ENCODE results near the gene PRDX1. TPM values are rescaled to one million over a fixed set of nuclear protein-coding genes. Genes with fewer than 3 reads are reported as not detected.

The PRDX1 gene
- total and polyA plus RNA-seq, 2 experiments from 2014 or later, result 1,070 to 2,149 TPM

DNA sequence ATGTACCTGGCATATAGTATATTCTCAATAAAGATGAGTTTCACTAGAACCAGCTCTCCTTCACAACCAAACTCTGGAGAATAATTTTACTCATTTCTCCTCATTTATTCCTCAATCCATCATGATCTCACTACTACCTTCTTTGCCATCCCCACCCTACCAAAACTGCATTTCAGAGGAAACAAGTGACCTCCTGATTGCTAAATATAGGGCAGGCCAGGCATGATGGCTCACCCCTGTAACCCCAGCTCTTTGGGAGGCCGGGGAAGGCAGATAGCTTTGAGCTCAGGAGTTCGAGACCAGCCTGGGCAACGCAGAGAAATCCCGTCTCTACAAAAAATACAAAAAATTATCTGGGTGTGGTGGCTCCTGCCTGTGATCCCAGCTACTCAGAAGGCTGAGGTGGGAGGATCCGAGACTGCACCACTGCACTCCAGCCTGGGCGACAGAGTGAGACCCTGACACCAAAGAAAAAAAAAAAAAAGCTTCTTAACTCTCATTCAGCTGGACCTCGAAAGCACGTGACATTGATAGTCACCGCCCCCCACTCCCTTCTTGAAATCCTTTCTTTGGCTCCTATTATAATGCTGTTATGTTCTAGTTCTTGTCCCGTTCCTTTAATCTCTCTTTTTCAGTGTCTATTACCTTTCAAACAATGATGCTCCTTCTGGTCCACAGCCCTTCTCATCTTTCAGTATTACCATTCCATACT is 32.9 kb downstream of the PRDX1 start (continued):
- TF ChIP-seq, protein P1, sequence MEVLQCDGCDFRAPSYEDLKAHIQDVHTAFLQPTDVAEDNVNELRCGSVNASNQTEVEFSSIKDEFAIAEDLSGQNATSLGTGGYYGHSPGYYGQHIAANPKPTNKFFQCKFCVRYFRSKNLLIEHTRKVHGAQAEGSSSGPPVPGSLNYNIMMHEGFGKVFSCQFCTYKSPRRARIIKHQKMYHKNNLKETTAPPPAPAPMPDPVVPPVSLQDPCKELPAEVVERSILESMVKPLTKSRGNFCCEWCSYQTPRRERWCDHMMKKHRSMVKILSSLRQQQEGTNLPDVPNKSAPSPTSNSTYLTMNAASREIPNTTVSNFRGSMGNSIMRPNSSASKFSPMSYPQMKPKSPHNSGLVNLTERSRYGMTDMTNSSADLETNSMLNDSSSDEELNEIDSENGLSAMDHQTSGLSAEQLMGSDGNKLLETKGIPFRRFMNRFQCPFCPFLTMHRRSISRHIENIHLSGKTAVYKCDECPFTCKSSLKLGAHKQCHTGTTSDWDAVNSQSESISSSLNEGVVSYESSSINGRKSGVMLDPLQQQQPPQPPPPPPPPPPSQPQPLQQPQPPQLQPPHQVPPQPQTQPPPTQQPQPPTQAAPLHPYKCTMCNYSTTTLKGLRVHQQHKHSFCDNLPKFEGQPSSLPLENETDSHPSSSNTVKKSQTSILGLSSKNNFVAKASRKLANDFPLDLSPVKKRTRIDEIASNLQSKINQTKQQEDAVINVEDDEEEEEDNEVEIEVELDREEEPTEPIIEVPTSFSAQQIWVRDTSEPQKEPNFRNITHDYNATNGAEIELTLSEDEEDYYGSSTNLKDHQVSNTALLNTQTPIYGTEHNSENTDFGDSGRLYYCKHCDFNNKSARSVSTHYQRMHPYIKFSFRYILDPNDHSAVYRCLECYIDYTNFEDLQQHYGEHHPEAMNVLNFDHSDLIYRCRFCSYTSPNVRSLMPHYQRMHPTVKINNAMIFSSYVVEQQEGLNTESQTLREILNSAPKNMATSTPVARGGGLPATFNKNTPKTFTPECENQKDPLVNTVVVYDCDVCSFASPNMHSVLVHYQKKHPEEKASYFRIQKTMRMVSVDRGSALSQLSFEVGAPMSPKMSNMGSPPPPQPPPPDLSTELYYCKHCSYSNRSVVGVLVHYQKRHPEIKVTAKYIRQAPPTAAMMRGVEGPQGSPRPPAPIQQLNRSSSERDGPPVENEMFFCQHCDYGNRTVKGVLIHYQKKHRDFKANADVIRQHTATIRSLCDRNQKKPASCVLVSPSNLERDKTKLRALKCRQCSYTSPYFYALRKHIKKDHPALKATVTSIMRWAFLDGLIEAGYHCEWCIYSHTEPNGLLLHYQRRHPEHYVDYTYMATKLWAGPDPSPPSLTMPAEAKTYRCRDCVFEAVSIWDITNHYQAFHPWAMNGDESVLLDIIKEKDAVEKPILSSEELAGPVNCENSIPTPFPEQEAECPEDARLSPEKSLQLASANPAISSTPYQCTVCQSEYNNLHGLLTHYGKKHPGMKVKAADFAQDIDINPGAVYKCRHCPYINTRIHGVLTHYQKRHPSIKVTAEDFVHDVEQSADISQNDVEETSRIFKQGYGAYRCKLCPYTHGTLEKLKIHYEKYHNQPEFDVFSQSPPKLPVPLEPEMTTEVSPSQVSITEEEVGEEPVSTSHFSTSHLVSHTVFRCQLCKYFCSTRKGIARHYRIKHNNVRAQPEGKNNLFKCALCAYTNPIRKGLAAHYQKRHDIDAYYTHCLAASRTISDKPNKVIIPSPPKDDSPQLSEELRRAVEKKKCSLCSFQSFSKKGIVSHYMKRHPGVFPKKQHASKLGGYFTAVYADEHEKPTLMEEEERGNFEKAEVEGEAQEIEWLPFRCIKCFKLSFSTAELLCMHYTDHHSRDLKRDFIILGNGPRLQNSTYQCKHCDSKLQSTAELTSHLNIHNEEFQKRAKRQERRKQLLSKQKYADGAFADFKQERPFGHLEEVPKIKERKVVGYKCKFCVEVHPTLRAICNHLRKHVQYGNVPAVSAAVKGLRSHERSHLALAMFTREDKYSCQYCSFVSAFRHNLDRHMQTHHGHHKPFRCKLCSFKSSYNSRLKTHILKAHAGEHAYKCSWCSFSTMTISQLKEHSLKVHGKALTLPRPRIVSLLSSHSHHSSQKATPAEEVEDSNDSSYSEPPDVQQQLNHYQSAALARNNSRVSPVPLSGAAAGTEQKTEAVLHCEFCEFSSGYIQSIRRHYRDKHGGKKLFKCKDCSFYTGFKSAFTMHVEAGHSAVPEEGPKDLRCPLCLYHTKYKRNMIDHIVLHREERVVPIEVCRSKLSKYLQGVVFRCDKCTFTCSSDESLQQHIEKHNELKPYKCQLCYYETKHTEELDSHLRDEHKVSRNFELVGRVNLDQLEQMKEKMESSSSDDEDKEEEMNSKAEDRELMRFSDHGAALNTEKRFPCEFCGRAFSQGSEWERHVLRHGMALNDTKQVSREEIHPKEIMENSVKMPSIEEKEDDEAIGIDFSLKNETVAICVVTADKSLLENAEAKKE (CRISPR knock-in tag; IDR thresholded peaks at IDR 0.05), result no peak

DNA sequence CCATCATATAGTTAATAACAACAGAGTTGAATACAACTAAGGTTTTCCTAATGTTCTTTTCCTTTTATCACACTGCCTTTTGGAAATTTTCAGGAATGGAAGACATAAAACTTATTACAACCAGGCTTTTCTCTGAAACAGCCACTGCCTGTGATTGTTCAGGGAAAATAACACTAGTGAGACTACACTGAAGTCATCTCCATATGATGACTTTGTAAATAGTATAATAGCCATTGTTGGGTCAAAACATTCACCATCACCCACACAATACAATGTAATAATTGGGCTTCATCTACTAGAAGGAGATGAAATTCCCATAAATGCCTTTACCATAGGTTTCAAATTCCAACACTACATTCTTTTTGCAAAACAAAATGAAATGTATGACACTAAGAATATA is 35.7 kb downstream of the PRDX1 start:
- no peak overlapping the region for H2AFZ ChIP-seq
- no peak overlapping the region for H3K4me3 ChIP-seq
- no peaks in the 10 kb centered on the region for H3K36me3 ChIP-seq (ENCODE audit: insufficient read depth)
- Mint-ChIP-seq H3K4me3 (no peak overlapping the region), H3K36me3 (ENCODE audit: low read depth) (no peaks in the 10 kb centered on the region; the same call in 2 of the 3 replicates), H3K27me3 (ENCODE audit: insufficient read depth, low read depth, poor library complexity) (no peaks in the 10 kb centered on the region), H3K9me3 (no peaks in the 10 kb centered on the region), H3K4me1 (peaks cover 5% of the 10 kb centered on the region; the same call in 2 of the 3 replicates), H3K27ac (no peak overlapping the region)
- H3K4me1 ChIP-seq (ENCODE audit: insufficient read depth), result peaks cover 7% of the 10 kb centered on the region
- DNase-seq (ENCODE audit: low spot score) (no peak), ATAC-seq (no peak)
- 0 out of 2 replicates have a peak, but pooled peaks cover 3% of the 10 kb centered on the region for H4K20me1 ChIP-seq (replicated peaks; ENCODE audit: insufficient read depth)
- peaks cover 8% of the 10 kb centered on the region; the same call in 1 of the 2 replicates for H3K27me3 ChIP-seq (ENCODE audit: insufficient read depth)
- H3K4me2 ChIP-seq, result no peak overlapping the region
- H3F3A ChIP-seq (replicated peaks; ENCODE audit: low read depth), result peaks cover 3% of the 10 kb centered on the region; the same call in 1 of the 2 replicates
- H3K27ac ChIP-seq (ENCODE audit: low read depth), result no peak overlapping the region
- H3K9me2 ChIP-seq (ENCODE audit: insufficient read depth), result no peaks in the 10 kb centered on the region
- H3K79me2 ChIP-seq (replicated peaks; ENCODE audit: insufficient read depth), result peaks cover 29% of the 10 kb centered on the region
- no peak for TF ChIP-seq EZH2 (IDR thresholded peaks at IDR 0.05; ENCODE audit: low read depth, unreplicated experiment)
- no peak for TF ChIP-seq NANOG (IDR thresholded peaks at IDR 0.05; ENCODE audit: borderline replicate concordance)
- TF ChIP-seq POLR2AphosphoS5 (IDR thresholded peaks at IDR 0.05; ENCODE audit: low read depth), result no peak
- TF ChIP-seq CREB1 (CRISPR knock-in tag; IDR thresholded peaks at IDR 0.05; ENCODE audit: low read depth), result no peak
- TF ChIP-seq ZNF114 (CRISPR knock-in tag; IDR thresholded peaks at IDR 0.05), result no peak
- TF ChIP-seq, protein P1 (CRISPR knock-in tag; IDR thresholded peaks at IDR 0.05), result no peak
- TF ChIP-seq, protein P2, sequence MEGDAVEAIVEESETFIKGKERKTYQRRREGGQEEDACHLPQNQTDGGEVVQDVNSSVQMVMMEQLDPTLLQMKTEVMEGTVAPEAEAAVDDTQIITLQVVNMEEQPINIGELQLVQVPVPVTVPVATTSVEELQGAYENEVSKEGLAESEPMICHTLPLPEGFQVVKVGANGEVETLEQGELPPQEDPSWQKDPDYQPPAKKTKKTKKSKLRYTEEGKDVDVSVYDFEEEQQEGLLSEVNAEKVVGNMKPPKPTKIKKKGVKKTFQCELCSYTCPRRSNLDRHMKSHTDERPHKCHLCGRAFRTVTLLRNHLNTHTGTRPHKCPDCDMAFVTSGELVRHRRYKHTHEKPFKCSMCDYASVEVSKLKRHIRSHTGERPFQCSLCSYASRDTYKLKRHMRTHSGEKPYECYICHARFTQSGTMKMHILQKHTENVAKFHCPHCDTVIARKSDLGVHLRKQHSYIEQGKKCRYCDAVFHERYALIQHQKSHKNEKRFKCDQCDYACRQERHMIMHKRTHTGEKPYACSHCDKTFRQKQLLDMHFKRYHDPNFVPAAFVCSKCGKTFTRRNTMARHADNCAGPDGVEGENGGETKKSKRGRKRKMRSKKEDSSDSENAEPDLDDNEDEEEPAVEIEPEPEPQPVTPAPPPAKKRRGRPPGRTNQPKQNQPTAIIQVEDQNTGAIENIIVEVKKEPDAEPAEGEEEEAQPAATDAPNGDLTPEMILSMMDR (conservative IDR thresholded peaks at IDR 0.05; ENCODE audit: low read depth in 2 of 2), result no peak
